T-cell (primary cell): ENCODE results near the gene ASF1B. TPM values are rescaled to one million over a fixed set of nuclear protein-coding genes. Genes with fewer than 3 reads are reported as not detected.

Experiments
- ATAC-seq, 4 experiments: fragments of 200-7000 bp in 3 of 4; fragments of 150-1000 bp in 1 of 4; cut with Tn5 transposase; replicated peaks in 1 of 4; 1 replicate in 3 of 4; 2 replicates in 1 of 4; pipeline ENCODE4 v1.10.0; 2021; ENCODE audit warnings: moderate library complexity in 3 of 4, mild to moderate bottlenecking in 2 of 4, moderate number of reproducible peaks in 1 of 4
- CTCF ChIA-PET, 2 donors: fragments of 300-600 bp; sonication (Branson Sonifier 250); formaldehyde crosslinking; loops; one replicate each; lab custom pipeline; 2022; ENCODE audit warnings: antibody characterized with exemption in 2 of 2; lab: Charles Lee
- POLR2A ChIA-PET, 2 donors: fragments of 300-600 bp; sonication (Branson Sonifier 250); formaldehyde crosslinking; loops; one replicate each; lab custom pipeline; 2022; ENCODE audit warnings: antibody characterized with exemption in 2 of 2; lab: Charles Lee
- DNase-seq, 35 experiments: peaks; one replicate each; pipeline versions ENCODE4 v3.0.0 to v3.0.0-alpha.2; 2013 to 2023
- H3K27ac ChIP-seq: one replicate; pipeline ENCODE4 v1.5.1; 2013; ENCODE audit warnings: low read length
- H3K27me3 ChIP-seq, 2 experiments: replicated peaks in 1 of 2; 1 replicate in 1 of 2; 2 replicates in 1 of 2; pipeline versions ENCODE4 v1.6.1 to v1.7.0; 2013; ENCODE audit warnings: low read length in 1 of 2, mixed read lengths in 1 of 2; ENCODE audit not compliant: control insufficient read depth in 2 of 2, insufficient read depth in 2 of 2; ENCODE audit errors: extremely low read depth in 1 of 2
- H3K36me3 ChIP-seq, 2 donors: 1 replicate in 1 of 2; 2 replicates in 1 of 2; pipeline versions ENCODE4 v1.6.1 to v1.7.0; 2013; ENCODE audit warnings: low read length in 1 of 2; ENCODE audit not compliant: control insufficient read depth in 2 of 2, insufficient read depth in 1 of 2; ENCODE audit errors: extremely low read depth in 1 of 2
- H3K4me1 ChIP-seq, 2 experiments: 1 replicate in 1 of 2; 2 replicates in 1 of 2; pipeline versions ENCODE4 v1.6.1 to v1.7.0; 2013; ENCODE audit warnings: low read length in 2 of 2, mixed read lengths in 1 of 2; ENCODE audit not compliant: insufficient read depth in 2 of 2, control insufficient read depth in 1 of 2; ENCODE audit errors: extremely low read depth in 1 of 2
- H3K4me3 ChIP-seq, 2 donors: 1 replicate in 1 of 2; 2 replicates in 1 of 2; pipeline versions ENCODE4 v1.5.1 to v1.7.0; 2013; ENCODE audit warnings: mild to moderate bottlenecking in 2 of 2, low read length in 1 of 2, moderate library complexity in 1 of 2; ENCODE audit not compliant: control insufficient read depth in 1 of 2; ENCODE audit errors: extremely low read depth in 1 of 2
- H3K9me3 ChIP-seq: 2 replicates; pipeline ENCODE4 v1.7.0; 2013
- H3K27ac Mint-ChIP-seq, 2 donors: one replicate each; pipeline ENCODE4 v1.8.0; 2020 to 2021; ENCODE audit warnings: mild to moderate bottlenecking in 2 of 2, mixed read lengths in 2 of 2
- H3K27me3 Mint-ChIP-seq, 2 donors: one replicate each; pipeline ENCODE4 v1.8.0; 2021 to 2022; ENCODE audit warnings: mixed read lengths in 2 of 2
- H3K36me3 Mint-ChIP-seq: one replicate; pipeline ENCODE4 v1.8.0; 2021; ENCODE audit warnings: mixed read lengths
- H3K4me1 Mint-ChIP-seq, 3 donors: one replicate each; pipeline ENCODE4 v1.8.0; 2020 to 2022; ENCODE audit warnings: mixed read lengths in 3 of 3, mild to moderate bottlenecking in 1 of 3
- H3K4me3 Mint-ChIP-seq, 3 donors: one replicate each; pipeline ENCODE4 v1.8.0; 2020 to 2022; ENCODE audit warnings: mild to moderate bottlenecking in 3 of 3, mixed read lengths in 3 of 3, moderate library complexity in 3 of 3
- H3K9me3 Mint-ChIP-seq, 3 donors: one replicate each; pipeline ENCODE4 v1.8.0; 2020 to 2022; ENCODE audit warnings: mixed read lengths in 3 of 3
- WGBS: methylation state at CpG from one replicate; pipeline ENCODE4 v1.1.5; 2013; ENCODE audit warnings: missing lambda C conversion rate; ENCODE audit not compliant: insufficient coverage; 5-methylcytosine and 5-hydroxymethylcytosine counted together
- total RNA-seq, 35 experiments: library from RNA in 6 of 35; stranded (reverse) in 6 of 35; fragments of 120-200 nt in 1 of 35; gene quantifications; one replicate each; pipeline versions ENCODE4 v1.2.1 to v1.2.4 and lab custom pipeline; 2013 to 2026

ASF1B gene
- total RNA-seq, 5 donors from 2014 or later (not counting 1 experiment from before 2014, with no cell fraction given), result 2.6 to 4.4 (median 3.3) TPM

- POLR2A ChIA-PET, result interaction anchor here in 1 of 2 donors (0.5 to 0.7 kb wide), 2 partner anchors 25 to 174 kb away, joined by 6 read pairs; no protein-coding TSS in a partner anchor
- H3K4me1 ChIP-seq, result peaks cover 6 to 38% of the 10 kb centered on the region in 2 experiments
- no peaks in the 10 kb centered on the region for H3K9me3 ChIP-seq
- H3K27ac ChIP-seq, result peak overlapping the region; percentile 68
- ATAC-seq (peak; percentile 81 to 88 (median 83)), DNase-seq (peak in 19 of 35 experiments; percentile 1 to 56 (median 29))
- H3K27ac Mint-ChIP-seq, result peak overlapping the region; percentile 94 to 95
- H3K36me3 Mint-ChIP-seq, result peaks cover 17% of the 10 kb centered on the region
- peaks cover 0 to 8% of the 10 kb centered on the region in 2 experiments for H3K27me3 ChIP-seq
- H3K36me3 ChIP-seq, result peaks cover 8 to 10% of the 10 kb centered on the region in 2 donors
- 19% methylated on average over 10 of the region's 18 CpGs for WGBS
- CTCF ChIA-PET, result interaction anchor here in 1 of 2 donors (1.4 to 2.0 kb wide), 3 partner anchors 22 to 180 kb away, joined by 4 to 9 read pairs (median 6); partner anchors contain the start of gene ASF1B
- H3K27me3 Mint-ChIP-seq, result no peaks in the 10 kb centered on the region
- peaks cover 27 to 29% (median 27%) of the 10 kb centered on the region in 3 donors for H3K4me1 Mint-ChIP-seq
- H3K4me3 ChIP-seq, result peak overlapping the region; percentile 26 to 32
- H3K4me3 Mint-ChIP-seq, result peak overlapping the region; percentile 76 to 91 (median 81)
- H3K9me3 Mint-ChIP-seq, result no peaks in the 10 kb centered on the region
Measured at GRCh38 chr19:14167576-14168138, 31.3 kb upstream of the ASF1B start.

- DNase-seq, result peak in 4 of 35 experiments; percentile 6 to 37 (median 16)
- peaks cover 0 to 8% of the 10 kb centered on the region in 2 experiments for H3K27me3 ChIP-seq
- H3K4me3 ChIP-seq, result peak overlapping the region; percentile 26 to 41
- H3K27ac ChIP-seq, result peak overlapping the region; percentile 68
- Mint-ChIP-seq H3K4me3 (peak overlapping the region; percentile 76 to 91 (median 81)), H3K9me3 (no peaks in the 10 kb centered on the region), H3K27me3 (no peaks in the 10 kb centered on the region), H3K4me1 (peaks cover 27 to 29% (median 27%) of the 10 kb centered on the region in 3 donors), H3K36me3 (peaks cover 17% of the 10 kb centered on the region), H3K27ac (peak overlapping the region; percentile 94 to 95)
- CTCF ChIA-PET, result interaction anchor here in 1 of 2 donors (1.4 to 2.0 kb wide), 2 partner anchors 31 to 181 kb away, joined by 4 to 9 read pairs; partner anchors contain the start of gene ASF1B
- WGBS, result 38% methylated on average over 2 of the region's 12 CpGs
- POLR2A ChIA-PET, result interaction anchor here in 1 of 2 donors (0.5 to 0.7 kb wide), 2 partner anchors 26 to 175 kb away, joined by 6 read pairs; no protein-coding TSS in a partner anchor
- H3K9me3 ChIP-seq, result no peaks in the 10 kb centered on the region
- peaks cover 6 to 38% of the 10 kb centered on the region in 2 experiments for H3K4me1 ChIP-seq
- peak; percentile 7 to 44 (median 22) for ATAC-seq
- H3K36me3 ChIP-seq, result peaks cover 10 to 13% of the 10 kb centered on the region in 2 donors
Measured at GRCh38 chr19:14166999-14167575, 30.7 kb upstream of the ASF1B start.

- peaks cover 27 to 29% (median 27%) of the 10 kb centered on the region in 3 donors for H3K4me1 Mint-ChIP-seq
- ChIA-PET POLR2A (no interaction called here), CTCF (interaction anchor here (0.6 to 2.0 kb wide), 3 partner anchors 26 to 1285 kb away, joined by 3 to 9 read pairs (median 9); partner anchors contain the start of genes ASF1B (in 1 of the 2) and DNASE2 (in 1 of the 2))
- H3K27me3 ChIP-seq, result peaks cover 0 to 8% of the 10 kb centered on the region in 2 experiments
- ATAC-seq, result peak in 3 of 4 experiments; percentile 24 to 27 (median 24)
- DNase-seq, result peak in 22 of 35 experiments; percentile 4 to 49 (median 32)
- H3K9me3 Mint-ChIP-seq, result no peaks in the 10 kb centered on the region
- peak overlapping the region; percentile 68 for H3K27ac ChIP-seq
- peaks cover 6 to 7% of the 10 kb centered on the region in 2 donors for H3K36me3 ChIP-seq
- H3K36me3 Mint-ChIP-seq, result peaks cover 15% of the 10 kb centered on the region
- no peaks in the 10 kb centered on the region for H3K27me3 Mint-ChIP-seq
- H3K4me3 Mint-ChIP-seq, result peak overlapping the region; percentile 76 to 91 (median 81)
- H3K4me3 ChIP-seq, result peak overlapping the region in 1 of 2 donors; percentile 41
- WGBS, result 39% methylated on average over 4 of the region's 20 CpGs
- H3K9me3 ChIP-seq, result no peaks in the 10 kb centered on the region
- H3K27ac Mint-ChIP-seq, result peak overlapping the region; percentile 94 to 95
- peaks cover 6 to 38% of the 10 kb centered on the region in 2 experiments for H3K4me1 ChIP-seq
Measured at GRCh38 chr19:14165990-14166830, 29.8 kb upstream of the ASF1B start.

GRCh38 chr19:14164724-14165493 lies 28.5 kb upstream of the ASF1B start:
- H3K27me3 ChIP-seq, result peaks cover 0 to 8% of the 10 kb centered on the region in 2 experiments
- H3K36me3 Mint-ChIP-seq, result peaks cover 3% of the 10 kb centered on the region
- no peaks in the 10 kb centered on the region for H3K9me3 Mint-ChIP-seq
- no peak overlapping the region for H3K4me3 Mint-ChIP-seq
- WGBS, result 88% methylated on average over 5 of the region's 16 CpGs
- CTCF ChIA-PET, result no interaction called here
- peaks cover 6 to 38% of the 10 kb centered on the region in 2 experiments for H3K4me1 ChIP-seq
- peaks cover 27 to 29% (median 27%) of the 10 kb centered on the region in 3 donors for H3K4me1 Mint-ChIP-seq
- DNase-seq (no peak), ATAC-seq (no peak)
- H3K36me3 ChIP-seq, result peaks cover 0 to 7% of the 10 kb centered on the region in 2 donors
- POLR2A ChIA-PET, result no interaction called here
- H3K4me3 ChIP-seq, result no peak overlapping the region
- H3K9me3 ChIP-seq, result no peaks in the 10 kb centered on the region
- H3K27ac ChIP-seq, result no peak overlapping the region
- no peak overlapping the region for H3K27ac Mint-ChIP-seq
- no peaks in the 10 kb centered on the region for H3K27me3 Mint-ChIP-seq

- Mint-ChIP-seq H3K4me1 (peaks cover 27 to 28% (median 27%) of the 10 kb centered on the region in 3 donors), H3K4me3 (no peak overlapping the region), H3K9me3 (no peaks in the 10 kb centered on the region), H3K27me3 (no peaks in the 10 kb centered on the region), H3K36me3 (no peaks in the 10 kb centered on the region), H3K27ac (no peak overlapping the region)
- peaks cover 6 to 38% of the 10 kb centered on the region in 2 experiments for H3K4me1 ChIP-seq
- peaks cover 0 to 8% of the 10 kb centered on the region in 2 experiments for H3K27me3 ChIP-seq
- 88% methylated on average over 9 of the region's 11 CpGs for WGBS
- no peak overlapping the region for H3K4me3 ChIP-seq
- peaks cover 6 to 7% of the 10 kb centered on the region in 2 donors for H3K36me3 ChIP-seq
- ChIA-PET CTCF (interaction anchor here in 1 of 2 donors (0.6 kb wide), 1 partner anchor 23 kb away, joined by 3 read pairs; no protein-coding TSS in a partner anchor), POLR2A (interaction anchor here in 1 of 2 donors (0.5 kb wide), 1 partner anchor 11 kb away, joined by 5 read pairs; no protein-coding TSS in a partner anchor)
- no peak overlapping the region for H3K27ac ChIP-seq
- DNase-seq (no peak), ATAC-seq (no peak)
- no peaks in the 10 kb centered on the region for H3K9me3 ChIP-seq
Measured at GRCh38 chr19:14164082-14164481, 27.7 kb upstream of the ASF1B start.
